Smooth muscle cell (in vitro differentiated cells): ENCODE data around the gene NOS1. TPM values are rescaled to one million over a fixed set of nuclear protein-coding genes. Genes with fewer than 3 reads are reported as not detected.

Source experiments
- DNase-seq: peaks from one replicate; lab custom pipeline; 2025; ENCODE audit not compliant: unreplicated experiment; lab: John Stamatoyannopoulos, UW
- H2AFZ ChIP-seq: fragments of 200-600 bp; sonication (generic); 2 replicates; pipeline ENCODE4 v1.6.0; 2016; ENCODE audit warnings: antibody characterized with exemption, low read depth, mild to moderate bottlenecking
- H3F3A ChIP-seq: fragments of 200-600 bp; sonication (generic); 2 replicates; pipeline ENCODE4 v1.6.0; 2017; ENCODE audit warnings: antibody characterized with exemption, low read depth
- H3K27ac ChIP-seq: fragments of 200-600 bp; sonication (generic); 2 replicates; pipeline ENCODE4 v1.5.1; 2016; ENCODE audit warnings: low read depth, mild to moderate bottlenecking
- H3K27me3 ChIP-seq: fragments of 200-600 bp; sonication (generic); 2 replicates; pipeline ENCODE4 v1.6.1; 2016; ENCODE audit warnings: low read depth, mild to moderate bottlenecking
- H3K36me3 ChIP-seq: fragments of 200-600 bp; sonication (generic); 2 replicates; pipeline ENCODE4 v1.5.1; 2016; ENCODE audit warnings: low read depth
- H3K4me1 ChIP-seq: fragments of 200-600 bp; sonication (generic); 2 replicates; pipeline ENCODE4 v1.5.1; 2016; ENCODE audit warnings: low read depth
- H3K4me2 ChIP-seq: fragments of 200-600 bp; sonication (generic); 2 replicates; pipeline ENCODE4 v1.6.0; 2016; ENCODE audit warnings: mild to moderate bottlenecking
- H3K4me3 ChIP-seq: fragments of 200-600 bp; sonication (generic); 2 replicates; pipeline ENCODE4 v1.5.1; 2016; ENCODE audit warnings: mild to moderate bottlenecking
- H3K79me2 ChIP-seq: fragments of 200-600 bp; sonication (generic); 2 replicates; pipeline ENCODE4 v1.6.0; 2016; ENCODE audit warnings: low read depth, mild to moderate bottlenecking
- H3K9ac ChIP-seq: fragments of 200-600 bp; sonication (generic); 2 replicates; pipeline ENCODE4 v1.6.0; 2016; ENCODE audit warnings: low read depth
- H3K9me3 ChIP-seq: fragments of 200-600 bp; sonication (generic); replicated peaks from 2 replicates; pipeline ENCODE4 v1.5.1; 2016; ENCODE audit warnings: low read depth
- H4K20me1 ChIP-seq: fragments of 200-600 bp; sonication (generic); 2 replicates; pipeline ENCODE4 v1.6.0; 2016; ENCODE audit warnings: low read depth
- CTCF ChIP-seq: fragments of 200-600 bp; sonication (generic); IDR thresholded peaks from 2 replicates; pipeline ENCODE4 v1.5.1; 2017; ENCODE audit warnings: borderline replicate concordance, mild to moderate bottlenecking, antibody characterized with exemption; ENCODE audit not compliant: insufficient read depth, poor library complexity, severe bottlenecking
- WGBS: methylation state at CpG from one replicate; pipeline ENCODE4 v1.1.7; 2016; ENCODE audit warnings: low lambda C conversion rate; 5-methylcytosine and 5-hydroxymethylcytosine counted together
- polyA plus RNA-seq: library from polyadenylated mRNA; unstranded; fragments of >200 nt; fragmentation: Nextera tagmentation; extraction: Ambion mirVana; gene quantifications from 2 replicates; pipeline ENCODE4 v1.2.1, GENCODE V29; 2016
- total RNA-seq: library from RNA; depleted of rRNA; stranded (reverse); fragments of >200 nt; gene quantifications from 2 replicates; pipeline ENCODE4 v1.2.3, GENCODE V29; 2014

Gene NOS1
- total and polyA plus RNA-seq, 2 experiments from 2014 or later = 0.09 TPM; not detected in 1

DNA sequence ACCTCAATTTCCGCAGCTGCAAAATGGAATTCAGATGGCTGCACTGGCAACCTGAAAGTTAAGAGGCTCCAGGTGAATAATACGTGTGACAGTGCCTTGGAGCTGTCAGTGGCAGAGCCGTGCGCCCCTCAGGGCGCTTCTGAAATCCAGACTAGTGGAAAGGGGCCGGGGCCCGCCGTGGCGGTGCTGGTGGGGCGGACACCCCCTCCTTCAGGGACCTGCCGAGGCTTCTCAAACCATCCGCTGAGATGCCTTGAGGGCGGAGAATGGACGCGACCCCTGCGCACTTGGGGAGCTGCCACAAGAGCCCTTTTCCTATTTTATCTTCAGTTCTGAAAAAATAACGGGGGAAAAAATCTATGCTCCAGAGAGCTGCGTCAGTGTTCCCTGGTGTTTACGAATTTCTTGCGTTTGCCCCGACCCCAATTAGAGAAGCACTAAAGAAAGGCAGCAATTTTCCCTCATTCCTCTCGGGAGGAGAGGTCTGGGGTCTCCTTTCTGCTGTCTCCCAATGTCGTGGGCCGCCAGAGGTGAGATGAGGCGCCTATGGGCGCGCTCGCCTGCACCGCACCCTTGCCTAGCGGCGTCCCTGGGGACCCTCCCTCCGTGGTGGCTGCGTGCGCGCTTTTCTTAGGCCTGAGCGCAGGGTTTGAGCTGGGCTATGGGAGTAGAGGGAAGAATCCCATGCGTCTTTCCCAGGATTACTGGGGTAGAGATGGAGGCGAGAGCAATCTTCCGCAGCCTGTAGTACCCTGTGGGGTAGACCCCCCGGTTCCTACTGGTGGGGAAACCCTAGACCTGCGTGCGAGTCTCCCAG, 2.2 kb downstream of the NOS1 start:
- 33% methylated on average over 41 of the region's 42 CpGs for whole genome bisulfite sequencing
- H3K9ac ChIP-seq = no peak overlapping the region

DNA sequence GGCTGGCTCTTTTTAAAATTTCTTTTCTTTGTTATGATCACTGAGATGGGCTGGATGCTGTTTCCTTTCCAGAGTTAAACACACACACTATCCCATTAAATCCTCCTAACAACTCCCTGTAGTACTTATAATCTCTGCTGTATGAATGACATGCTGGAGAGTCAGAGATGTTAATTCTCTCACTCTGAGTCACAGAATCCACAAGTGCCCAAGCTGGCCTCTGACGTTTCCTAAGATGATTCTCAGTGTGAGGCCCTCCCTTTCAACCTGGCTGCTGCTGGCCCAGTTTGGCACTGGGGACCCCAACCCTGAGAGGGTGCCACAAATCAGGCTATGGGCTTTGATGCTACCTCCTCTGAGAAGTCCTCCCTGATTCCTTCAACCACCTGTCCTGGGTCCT, 5.4 kb downstream of the NOS1 start:
- Histone ChIP-seq H2AFZ (no peak overlapping the region), H3K4me3 (no peak overlapping the region), H4K20me1 (no peaks in the 10 kb centered on the region), H3K9ac (no peak overlapping the region), H3K79me2 (no peaks in the 10 kb centered on the region), H3K9me3 (no peaks in the 10 kb centered on the region), H3K4me1 (no peaks in the 10 kb centered on the region), H3K36me3 (no peaks in the 10 kb centered on the region), H3K4me2 (no peak overlapping the region), H3K27me3 (peaks cover 77% of the 10 kb centered on the region), H3F3A (no peaks in the 10 kb centered on the region), H3K27ac (no peak overlapping the region)
- DNase-seq = no peak
- no peak for TF ChIP-seq CTCF
- 13% methylated on average over 1 of the region's 1 CpG for WGBS

More for the DNA sequence above, 2.2 kb downstream of the NOS1 start:
- no peak for DNase-seq
- Histone ChIP-seq H3K27ac (no peak overlapping the region), H3K4me1 (no peaks in the 10 kb centered on the region), H3K79me2 (no peaks in the 10 kb centered on the region), H3K4me3 (no peak overlapping the region), H2AFZ (no peak overlapping the region), H3K36me3 (no peaks in the 10 kb centered on the region), H3K9me3 (no peaks in the 10 kb centered on the region), H4K20me1 (no peaks in the 10 kb centered on the region), H3K4me2 (no peak overlapping the region), H3F3A (no peaks in the 10 kb centered on the region), H3K27me3 (peaks cover 93% of the 10 kb centered on the region)
- TF ChIP-seq CTCF = no peak

DNA sequence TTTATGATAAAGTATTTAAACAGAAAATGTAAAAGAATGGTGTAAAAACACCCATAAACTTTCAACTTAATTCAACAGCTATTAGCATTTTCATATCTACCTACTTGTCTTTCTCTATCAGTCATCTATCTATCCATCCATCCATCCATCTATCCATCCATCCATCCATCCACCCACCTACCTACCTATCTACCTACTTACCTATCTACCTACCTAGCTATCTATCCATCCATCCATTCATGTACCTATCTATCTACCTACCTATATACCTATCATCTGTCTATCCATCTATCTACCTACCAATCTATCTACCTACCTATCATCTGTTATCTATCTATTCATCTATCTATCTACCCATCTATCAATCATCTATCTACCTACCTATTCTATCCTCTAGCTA, 8.5 kb downstream of the NOS1 start:
- no peak overlapping the region for H3K27ac ChIP-seq
- TF ChIP-seq CTCF = no peak
- H3F3A ChIP-seq = no peaks in the 10 kb centered on the region
- H3K27me3 ChIP-seq = peaks cover 46% of the 10 kb centered on the region
- no peak overlapping the region for H3K4me3 ChIP-seq
- H3K4me2 ChIP-seq = no peak overlapping the region
- no peak overlapping the region for H3K9ac ChIP-seq
- no peaks in the 10 kb centered on the region for H3K36me3 ChIP-seq
- H2AFZ ChIP-seq = no peak overlapping the region
- H3K4me1 ChIP-seq = no peaks in the 10 kb centered on the region
- no peaks in the 10 kb centered on the region for H4K20me1 ChIP-seq
- no peak for DNase-seq
- H3K9me3 ChIP-seq = no peaks in the 10 kb centered on the region
- H3K79me2 ChIP-seq = no peaks in the 10 kb centered on the region

DNA sequence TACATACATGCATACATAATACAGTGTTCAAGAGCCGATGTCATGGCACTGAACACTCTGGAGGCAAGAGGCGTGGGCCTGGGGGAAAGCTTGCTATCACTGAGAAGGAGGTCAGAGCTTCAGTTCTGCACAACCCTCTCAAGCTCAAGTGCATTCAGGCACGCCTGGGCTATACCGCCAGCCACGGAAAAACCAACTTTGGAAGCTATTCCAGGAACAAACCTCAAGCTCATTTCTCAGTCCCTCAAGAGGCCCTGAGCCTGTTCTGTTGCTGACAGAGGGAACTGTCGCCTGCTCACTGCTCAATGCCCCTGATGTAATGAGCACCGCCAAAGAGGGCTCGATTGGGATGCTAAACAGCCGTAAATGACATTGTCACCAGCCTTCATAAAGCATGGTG, 9.2 kb downstream of the NOS1 start:
- WGBS = 68% methylated on average over 9 of the region's 9 CpGs
- no peaks in the 10 kb centered on the region for H3F3A ChIP-seq

More for the DNA sequence above, 9.2 kb downstream of the NOS1 start:
- H4K20me1 ChIP-seq = no peaks in the 10 kb centered on the region
- H3K27ac ChIP-seq = no peak overlapping the region
- no peak overlapping the region for H3K9ac ChIP-seq
- H3K4me3 ChIP-seq = no peak overlapping the region
- H3K4me1 ChIP-seq = no peaks in the 10 kb centered on the region
- no peak for DNase-seq
- no peaks in the 10 kb centered on the region for H3K9me3 ChIP-seq
- H3K27me3 ChIP-seq = peaks cover 39% of the 10 kb centered on the region
- H3K4me2 ChIP-seq = no peak overlapping the region
- no peak for TF ChIP-seq CTCF
- no peaks in the 10 kb centered on the region for H3K36me3 ChIP-seq
- no peak overlapping the region for H2AFZ ChIP-seq
- H3K79me2 ChIP-seq = no peaks in the 10 kb centered on the region
